ENCODE measurements around the gene INAFM2. TPM values are rescaled to one million over a fixed set of nuclear protein-coding genes. Genes with fewer than 3 reads are reported as not detected.

The INAFM2 gene
- total and polyA plus RNA-seq, 8 donors = 20.5 to 37.1 (median 23.7) TPM

DNA sequence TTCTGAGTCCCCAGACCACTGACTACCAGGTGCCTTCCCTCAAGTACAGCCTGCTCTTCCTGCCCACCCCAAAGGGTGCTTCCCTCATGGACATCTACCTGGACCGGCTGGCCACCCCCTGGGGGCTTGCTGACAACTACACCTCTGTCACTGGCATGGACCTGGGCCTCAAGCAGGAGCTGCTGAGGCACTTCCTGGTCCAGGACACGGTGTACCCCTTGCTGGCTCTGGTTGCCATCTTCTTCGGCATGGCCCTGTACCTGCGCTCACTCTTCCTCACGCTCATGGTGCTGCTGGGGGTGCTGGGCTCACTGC lies 43.8 kb downstream of the INAFM2 start:
- Histone ChIP-seq H3K27me3 (no peaks in the 10 kb centered on the region), H3K9me3 (no peaks in the 10 kb centered on the region), H3K4me1 (peaks cover 4 to 19% of the 10 kb centered on the region in 2 donors), H3K4me3 (peak overlapping the region in 1 of 2 donors; percentile 41), H3K27ac (peak overlapping the region in 1 of 2 donors; percentile 68), H3K36me3 (no peaks in the 10 kb centered on the region)
- intact Hi-C loops (cut with DNase I) = no loop called here
- TF ChIP-seq, protein P1, sequence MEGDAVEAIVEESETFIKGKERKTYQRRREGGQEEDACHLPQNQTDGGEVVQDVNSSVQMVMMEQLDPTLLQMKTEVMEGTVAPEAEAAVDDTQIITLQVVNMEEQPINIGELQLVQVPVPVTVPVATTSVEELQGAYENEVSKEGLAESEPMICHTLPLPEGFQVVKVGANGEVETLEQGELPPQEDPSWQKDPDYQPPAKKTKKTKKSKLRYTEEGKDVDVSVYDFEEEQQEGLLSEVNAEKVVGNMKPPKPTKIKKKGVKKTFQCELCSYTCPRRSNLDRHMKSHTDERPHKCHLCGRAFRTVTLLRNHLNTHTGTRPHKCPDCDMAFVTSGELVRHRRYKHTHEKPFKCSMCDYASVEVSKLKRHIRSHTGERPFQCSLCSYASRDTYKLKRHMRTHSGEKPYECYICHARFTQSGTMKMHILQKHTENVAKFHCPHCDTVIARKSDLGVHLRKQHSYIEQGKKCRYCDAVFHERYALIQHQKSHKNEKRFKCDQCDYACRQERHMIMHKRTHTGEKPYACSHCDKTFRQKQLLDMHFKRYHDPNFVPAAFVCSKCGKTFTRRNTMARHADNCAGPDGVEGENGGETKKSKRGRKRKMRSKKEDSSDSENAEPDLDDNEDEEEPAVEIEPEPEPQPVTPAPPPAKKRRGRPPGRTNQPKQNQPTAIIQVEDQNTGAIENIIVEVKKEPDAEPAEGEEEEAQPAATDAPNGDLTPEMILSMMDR (IDR thresholded peaks at IDR 0.05) = no peak
- ATAC-seq = no peak
- no peak for DNase-seq

DNA sequence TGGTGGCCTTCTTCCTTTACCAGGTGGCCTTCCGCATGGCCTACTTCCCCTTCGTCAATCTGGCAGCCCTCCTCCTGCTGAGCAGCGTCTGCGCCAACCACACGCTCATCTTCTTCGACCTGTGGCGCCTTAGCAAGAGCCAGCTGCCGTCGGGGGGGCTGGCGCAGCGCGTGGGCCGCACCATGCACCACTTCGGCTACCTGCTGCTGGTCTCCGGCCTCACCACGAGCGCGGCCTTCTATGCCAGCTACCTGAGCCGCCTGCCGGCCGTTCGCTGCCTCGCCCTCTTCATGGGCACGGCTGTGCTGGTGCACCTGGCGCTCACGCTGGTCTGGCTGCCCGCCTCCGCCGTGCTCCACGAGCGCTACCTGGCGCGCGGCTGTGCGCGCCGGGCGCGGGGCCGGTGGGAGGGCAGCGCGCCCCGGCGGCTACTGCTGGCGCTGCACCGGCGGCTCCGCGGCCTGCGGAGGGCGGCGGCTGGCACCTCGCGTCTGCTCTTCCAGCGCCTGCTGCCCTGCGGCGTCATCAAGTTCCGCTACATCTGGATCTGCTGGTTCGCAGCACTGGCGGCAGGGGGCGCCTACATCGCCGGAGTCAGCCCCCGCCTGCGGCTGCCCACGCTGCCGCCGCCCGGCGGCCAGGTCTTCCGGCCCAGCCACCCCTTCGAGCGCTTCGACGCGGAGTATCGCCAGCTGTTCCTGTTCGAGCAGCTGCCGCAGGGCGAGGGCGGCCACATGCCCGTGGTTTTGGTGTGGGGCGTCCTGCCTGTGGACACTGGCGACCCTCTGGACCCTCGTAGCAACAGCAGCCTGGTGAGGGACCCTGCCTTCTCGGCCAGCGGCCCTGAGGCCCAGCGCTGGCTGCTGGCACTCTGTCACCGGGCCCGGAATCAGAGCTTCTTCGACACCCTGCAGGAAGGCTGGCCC lies 44.5 kb downstream of the INAFM2 start:
- ATAC-seq = peak; percentile 96
- peak overlapping the region in 1 of 2 donors; percentile 41 for H3K4me3 ChIP-seq
- H3K4me1 ChIP-seq = peaks cover 4 to 23% of the 10 kb centered on the region in 2 donors
- H3K36me3 ChIP-seq = no peaks in the 10 kb centered on the region
- H3K27me3 ChIP-seq = no peaks in the 10 kb centered on the region
- H3K27ac ChIP-seq = peak overlapping the region; percentile 35 to 68
- intact Hi-C loops (cut with DNase I) = no loop called here
- H3K9me3 ChIP-seq = no peaks in the 10 kb centered on the region
- peak; percentile 69 to 98 (median 91) for DNase-seq
- TF ChIP-seq, protein P1 (IDR thresholded peaks at IDR 0.05) = peak; percentile 77 to 93

DNA sequence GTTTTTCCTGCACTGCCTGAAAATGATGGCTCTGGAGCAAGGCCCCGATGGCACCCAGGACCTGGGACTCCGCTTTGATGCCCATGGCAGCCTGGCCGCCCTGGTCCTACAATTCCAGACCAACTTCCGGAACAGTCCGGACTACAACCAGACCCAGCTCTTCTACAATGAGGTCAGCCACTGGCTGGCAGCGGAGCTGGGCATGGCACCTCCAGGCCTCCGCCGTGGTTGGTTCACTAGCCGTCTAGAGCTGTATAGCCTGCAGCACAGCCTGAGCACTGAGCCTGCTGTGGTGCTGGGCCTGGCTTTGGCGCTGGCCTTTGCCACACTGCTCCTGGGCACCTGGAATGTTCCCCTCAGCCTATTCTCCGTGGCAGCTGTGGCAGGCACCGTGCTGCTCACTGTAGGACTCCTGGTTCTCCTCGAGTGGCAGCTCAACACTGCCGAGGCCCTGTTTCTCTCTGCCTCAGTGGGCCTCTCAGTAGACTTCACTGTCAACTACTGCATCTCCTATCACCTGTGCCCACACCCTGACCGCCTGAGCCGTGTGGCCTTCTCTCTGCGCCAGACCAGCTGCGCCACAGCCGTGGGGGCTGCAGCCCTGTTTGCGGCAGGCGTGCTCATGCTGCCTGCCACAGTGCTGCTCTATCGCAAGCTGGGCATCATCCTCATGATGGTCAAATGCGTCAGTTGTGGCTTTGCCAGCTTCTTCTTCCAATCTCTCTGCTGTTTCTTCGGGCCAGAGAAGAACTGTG lies 45.4 kb downstream of the INAFM2 start:
- Histone ChIP-seq H3K27me3 (no peaks in the 10 kb centered on the region), H3K4me3 (no peak overlapping the region), H3K27ac (peak overlapping the region in 1 of 2 donors; percentile 68), H3K9me3 (no peaks in the 10 kb centered on the region), H3K4me1 (peaks cover 4 to 23% of the 10 kb centered on the region in 2 donors), H3K36me3 (no peaks in the 10 kb centered on the region)
- DNase-seq (no peak), ATAC-seq (no peak)
- intact Hi-C loops (cut with DNase I) = no loop called here
- TF ChIP-seq, protein P1 (IDR thresholded peaks at IDR 0.05) = no peak

DNA sequence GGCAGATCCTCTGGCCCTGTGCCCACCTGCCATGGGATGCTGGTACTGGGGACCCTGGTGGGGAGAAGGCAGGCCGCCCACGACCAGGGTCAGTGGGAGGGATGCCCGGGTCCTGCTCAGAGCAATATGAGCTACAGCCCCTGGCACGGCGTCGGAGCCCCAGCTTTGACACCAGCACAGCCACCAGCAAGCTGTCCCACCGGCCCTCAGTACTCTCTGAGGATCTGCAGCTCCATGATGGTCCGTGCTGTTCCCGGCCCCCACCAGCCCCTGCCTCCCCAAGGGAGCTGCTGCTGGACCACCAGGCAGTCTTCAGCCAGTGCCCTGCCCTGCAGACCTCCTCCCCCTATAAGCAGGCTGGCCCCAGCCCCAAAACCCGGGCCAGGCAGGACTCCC lies 46.0 kb downstream of the INAFM2 start:
- Histone ChIP-seq H3K4me3 (no peak overlapping the region), H3K36me3 (no peaks in the 10 kb centered on the region), H3K4me1 (peaks cover 4 to 23% of the 10 kb centered on the region in 2 donors), H3K27me3 (no peaks in the 10 kb centered on the region), H3K9me3 (no peaks in the 10 kb centered on the region), H3K27ac (no peak overlapping the region)
- ATAC-seq (no peak), DNase-seq (no peak)
- TF ChIP-seq, protein P1 (IDR thresholded peaks at IDR 0.05) = no peak
- intact Hi-C loops (cut with DNase I) = no loop called here

DNA sequence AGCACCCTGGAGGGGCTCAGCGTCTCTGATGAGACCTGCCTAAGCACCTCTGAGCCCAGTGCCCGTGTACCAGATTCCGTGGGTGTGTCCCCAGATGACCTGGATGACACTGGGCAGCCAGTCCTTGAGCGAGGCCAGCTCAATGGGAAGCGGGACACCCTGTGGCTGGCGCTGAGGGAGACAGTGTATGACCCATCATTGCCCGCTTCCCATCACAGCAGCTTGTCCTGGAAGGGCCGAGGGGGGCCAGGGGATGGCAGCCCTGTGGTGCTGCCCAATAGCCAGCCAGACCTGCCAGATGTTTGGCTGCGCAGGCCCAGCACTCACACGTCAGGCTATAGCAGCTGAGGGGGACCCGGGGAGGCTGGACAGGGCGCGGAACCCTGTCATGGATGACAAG lies 46.5 kb downstream of the INAFM2 start:
- H3K27me3 ChIP-seq = no peaks in the 10 kb centered on the region
- ATAC-seq (no peak), DNase-seq (no peak)
- no peaks in the 10 kb centered on the region for H3K9me3 ChIP-seq
- no peaks in the 10 kb centered on the region for H3K36me3 ChIP-seq
- TF ChIP-seq, protein P1 (IDR thresholded peaks at IDR 0.05) = no peak
- H3K27ac ChIP-seq = no peak overlapping the region
- intact Hi-C loops (cut with DNase I) = no loop called here
- H3K4me1 ChIP-seq = peaks cover 4 to 23% of the 10 kb centered on the region in 2 donors
- H3K4me3 ChIP-seq = no peak overlapping the region
